K562 (cell line): ENCODE data around the gene GPR37L1. TPM values are rescaled to one million over a fixed set of nuclear protein-coding genes. Genes with fewer than 3 reads are reported as not detected.

Source experiments
- BRD9 ChIP-seq: fragments of 450-650 bp; IDR thresholded peaks from 2 replicates; pipeline ENCODE4 v1.6.1; 2018; ENCODE audit warnings: low read depth; ENCODE audit not compliant: partially characterized antibody
- BRF2 ChIP-seq: IDR thresholded peaks from 3 replicates; pipeline ENCODE4 v1.6.1; 2011; ENCODE audit warnings: borderline replicate concordance, mild to moderate bottlenecking; ENCODE audit not compliant: insufficient read length, insufficient read depth
- CBFB ChIP-seq: sonication (generic); formaldehyde crosslinking; IDR thresholded peaks from 2 replicates; pipeline ENCODE4 v1.4.0; 2020; ENCODE audit warnings: mild to moderate bottlenecking, missing genetic modification reagents
- CBX5 ChIP-seq: IDR thresholded peaks from 2 replicates; pipeline ENCODE4 v1.6.1; 2014; ENCODE audit warnings: low read depth, borderline replicate concordance
- HNRNPL ChIP-seq: fragments of 200-400 bp; formaldehyde crosslinking; IDR thresholded peaks from 2 replicates; pipeline ENCODE4 v1.6.1; 2017; ENCODE audit warnings: low read depth, mild to moderate bottlenecking, low read length
- MAFK ChIP-seq: IDR thresholded peaks from 2 replicates; pipeline ENCODE4 v1.6.1; 2011; ENCODE audit warnings: low read length, improper control_type of control experiment
- MCM2 ChIP-seq: fragments of 450-650 bp; IDR thresholded peaks from 2 replicates; pipeline ENCODE4 v1.6.1; 2017; ENCODE audit warnings: low read depth, mild to moderate bottlenecking
- MCM3 ChIP-seq: fragments of 450-650 bp; IDR thresholded peaks from 2 replicates; pipeline ENCODE4 v1.6.1; 2016
- MECOM ChIP-seq: fragments of 250-450 bp; sonication (Bioruptor Pico); IDR thresholded peaks from 2 replicates; pipeline ENCODE4 v1.8.0; 2022; ENCODE audit warnings: inconsistent platforms
- MLLT1 ChIP-seq, 2 experiments: fragments of 450-650 bp; IDR thresholded peaks; 2 replicates each; pipeline ENCODE4 v1.6.1; 2016
- NONO ChIP-seq, 2 experiments: fragments of 200-400 bp in 1 of 2; fragments of 450-650 bp in 1 of 2; formaldehyde crosslinking in 1 of 2; IDR thresholded peaks; 2 replicates each; pipeline ENCODE4 v1.6.1; 2017; ENCODE audit warnings: low read depth in 2 of 2, mild to moderate bottlenecking in 2 of 2, moderate library complexity in 2 of 2, low read length in 1 of 2
- PHF21A ChIP-seq: fragments of 450-650 bp; IDR thresholded peaks from 2 replicates; pipeline ENCODE4 v1.6.1; 2017; ENCODE audit warnings: low read depth, borderline replicate concordance
- POLR2AphosphoS5 ChIP-seq: IDR thresholded peaks from 2 replicates; pipeline ENCODE4 v1.6.1; 2011; ENCODE audit warnings: mild to moderate bottlenecking, low read depth, low read length, moderate library complexity; ENCODE audit not compliant: control insufficient read depth, insufficient read depth
- PRPF4 ChIP-seq: fragments of 200-400 bp; formaldehyde crosslinking; IDR thresholded peaks from one replicate; pipeline ENCODE4 v1.6.1; 2017; ENCODE audit warnings: low read length, low read depth, mild to moderate bottlenecking; ENCODE audit not compliant: insufficient read depth, poor library complexity, severe bottlenecking
- PTBP1 ChIP-seq: fragments of 200-400 bp; formaldehyde crosslinking; IDR thresholded peaks from 2 replicates; pipeline ENCODE4 v1.6.1; 2017; ENCODE audit warnings: low read depth, low read length
- RBFOX2 ChIP-seq: fragments of 200-400 bp; formaldehyde crosslinking; IDR thresholded peaks from 2 replicates; pipeline ENCODE4 v1.6.1; 2017; ENCODE audit warnings: low read depth, mild to moderate bottlenecking, low read length, moderate library complexity
- SAFB2 ChIP-seq: fragments of 200-400 bp; formaldehyde crosslinking; IDR thresholded peaks from 2 replicates; pipeline ENCODE4 v1.6.1; 2018; ENCODE audit warnings: borderline replicate concordance, low read length, low read depth, moderate library complexity; ENCODE audit not compliant: severe bottlenecking
- SUPT5H ChIP-seq: fragments of 450-650 bp; IDR thresholded peaks from 2 replicates; pipeline ENCODE4 v1.6.1; 2016
- TCFL5 ChIP-seq: fragments of 250-450 bp; sonication (Bioruptor Pico); conservative IDR thresholded peaks from 2 replicates; pipeline ENCODE4 v1.6.1; 2021; ENCODE audit warnings: mild to moderate bottlenecking, moderate library complexity, matching md5 sums
- THRA ChIP-seq: fragments of 450-650 bp; IDR thresholded peaks from 2 replicates; pipeline ENCODE4 v1.6.1; 2017; ENCODE audit warnings: mild to moderate bottlenecking, moderate library complexity
- VEZF1 ChIP-seq: fragments of 200-800 bp; sonication (Bioruptor generic); IDR thresholded peaks from 2 replicates; pipeline ENCODE4 v1.6.1; 2017; ENCODE audit warnings: missing genetic modification characterization, missing compliant biosample characterization
- XRCC4 ChIP-seq: IDR thresholded peaks from one replicate; pipeline ENCODE4 v1.6.1; 2011; ENCODE audit not compliant: insufficient read depth, insufficient read length; ENCODE audit errors: extremely low read depth
- ZNF146 ChIP-seq: IDR thresholded peaks from one replicate; pipeline ENCODE4 v1.6.1; 2018; ENCODE audit warnings: missing compliant biosample characterization; ENCODE audit not compliant: unreplicated experiment
- ZNF696 ChIP-seq: fragments of 250-450 bp; sonication (Bioruptor Pico); conservative IDR thresholded peaks from 2 replicates; pipeline ENCODE4 v1.4.0; 2020; ENCODE audit warnings: mild to moderate bottlenecking, moderate library complexity
- ZNF75A ChIP-seq: fragments of 450-650 bp; formaldehyde crosslinking; IDR thresholded peaks from 2 replicates; pipeline ENCODE4 v1.4.0; 2020; ENCODE audit warnings: mild to moderate bottlenecking
- polyA plus RNA-seq, 8 experiments: library from polyadenylated mRNA; depleted of rRNA in 4 of 8; stranded (reverse) in 5 of 8; unstranded in 3 of 8; fragments of >200 nt; fragmentation: Nextera tagmentation in 2 of 8; fragmentation: Illumina TruSeq in 1 of 8; extraction: Ambion mirVana in 2 of 8; extraction: Trizol in 1 of 8; gene quantifications; 2 replicates each; pipeline versions ENCODE4 v1.2.1 to v1.2.3, GENCODE V29; 2011 to 2014; ENCODE audit warnings: inconsistent platforms in 1 of 8, missing spikeins in 1 of 8
- total RNA-seq, 7 experiments: library from RNA; depleted of rRNA in 6 of 7; stranded (reverse); fragments of >200 nt in 6 of 7; fragmentation: Illumina TruSeq in 2 of 7; extraction: Trizol in 2 of 7; gene quantifications; 2 replicates each; pipeline versions ENCODE4 v1.2.1 to v1.2.3, GENCODE V29; 2011 to 2021; ENCODE audit warnings: low replicate concordance in 1 of 7

GPR37L1 gene
- total and polyA plus RNA-seq, 9 of the 15 experiments (the other 6 are each of a cell fraction or from before 2014, with no cell fraction given): not detected

GRCh38 chr1:202160377-202160940 lies 37.7 kb downstream of the GPR37L1 start, which contains the start of gene PTPN7 (continued):
- TF ChIP-seq BRD9 (no peak), ZNF696 (CRISPR knock-in tag) (0 out of 2 replicates have a peak, but pooled peaks have one; percentile 47), XRCC4 (no peak), RBFOX2 (peak; percentile 81), ZNF146 (CRISPR knock-in tag) (no peak), NONO (IDR thresholded peaks at IDR 0.05; ENCODE audit: low read depth in 2 of 2, low read length in 1 of 2) (no peak), MECOM (no peak), VEZF1 (CRISPR knock-in tag) (peak; percentile 47), PRPF4 (no peak), BRF2 (no peak), HNRNPL (peak; percentile 82; the same call in 1 of the 2 replicates), CBFB (no peak), CBX5 (0 out of 2 replicates have a peak, but pooled peaks have one; percentile 42), THRA (no peak), MAFK (no peak), ZNF75A (CRISPR knock-in tag) (no peak), TCFL5 (CRISPR knock-in tag) (no peak), SUPT5H (no peak), PTBP1 (no peak), SAFB2 (no peak), MLLT1 (IDR thresholded peaks at IDR 0.05) (peak; percentile 36 to 44; a peak in 2 of 4 replicates), MCM2 (no peak), POLR2AphosphoS5 (peak; percentile 39; the same call in 1 of the 2 replicates), PHF21A (no peak), MCM3 (no peak)
